GM13977 (cell line): ENCODE data around the gene HNRNPM.
"Not testable (repeated sequence)": the region's sequence is repeated elsewhere in the genome, so short reads cannot be mapped to it uniquely, and the experiment has no call there.

ENCODE experiments used
- DNase-seq: peaks from one replicate; pipeline ENCODE4 v3.0.0; 2012; ENCODE audit warnings: low spot score
- in situ Hi-C: fragments of 300-500 bp; cut with MboI; formaldehyde crosslinking; loops from one replicate; pipeline ENCODE4 v1.12.0; 2022; ENCODE audit warnings: low sequenced_read_pairs, low pct_unique_long_range_greater_than_20kb, mixed read lengths, inconsistent platforms; ENCODE audit not compliant: unreplicated experiment
- TF ChIP-seq, protein P1 (sequence below): IDR thresholded peaks from 2 replicates; pipeline ENCODE4 v1.5.1; 2012; ENCODE audit warnings: mild to moderate bottlenecking, control low read depth; ENCODE audit not compliant: insufficient read depth; ENCODE audit errors: extremely low read depth, missing control alignments

Gene HNRNPM

DNA sequence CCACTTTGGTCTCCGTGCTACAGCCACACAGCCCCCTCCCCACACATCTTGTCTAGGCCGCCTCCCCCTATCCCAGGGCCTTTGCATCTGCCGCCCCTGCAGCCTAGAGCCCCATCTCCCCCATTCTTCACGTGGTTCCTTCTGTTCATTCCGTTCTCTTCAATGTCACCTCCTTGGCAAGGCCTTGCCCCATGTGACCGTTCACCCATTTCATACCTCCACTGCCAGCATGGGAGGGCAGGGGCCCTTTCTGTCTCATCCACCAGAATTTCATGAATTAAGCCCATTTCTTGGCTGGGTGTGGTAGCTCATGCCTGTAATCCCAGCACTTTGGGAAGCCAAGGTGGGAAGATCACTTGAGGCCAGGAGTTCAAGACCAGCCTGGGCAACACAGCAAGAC lies 15.7 kb upstream of the HNRNPM start:
- TF ChIP-seq, protein P1, sequence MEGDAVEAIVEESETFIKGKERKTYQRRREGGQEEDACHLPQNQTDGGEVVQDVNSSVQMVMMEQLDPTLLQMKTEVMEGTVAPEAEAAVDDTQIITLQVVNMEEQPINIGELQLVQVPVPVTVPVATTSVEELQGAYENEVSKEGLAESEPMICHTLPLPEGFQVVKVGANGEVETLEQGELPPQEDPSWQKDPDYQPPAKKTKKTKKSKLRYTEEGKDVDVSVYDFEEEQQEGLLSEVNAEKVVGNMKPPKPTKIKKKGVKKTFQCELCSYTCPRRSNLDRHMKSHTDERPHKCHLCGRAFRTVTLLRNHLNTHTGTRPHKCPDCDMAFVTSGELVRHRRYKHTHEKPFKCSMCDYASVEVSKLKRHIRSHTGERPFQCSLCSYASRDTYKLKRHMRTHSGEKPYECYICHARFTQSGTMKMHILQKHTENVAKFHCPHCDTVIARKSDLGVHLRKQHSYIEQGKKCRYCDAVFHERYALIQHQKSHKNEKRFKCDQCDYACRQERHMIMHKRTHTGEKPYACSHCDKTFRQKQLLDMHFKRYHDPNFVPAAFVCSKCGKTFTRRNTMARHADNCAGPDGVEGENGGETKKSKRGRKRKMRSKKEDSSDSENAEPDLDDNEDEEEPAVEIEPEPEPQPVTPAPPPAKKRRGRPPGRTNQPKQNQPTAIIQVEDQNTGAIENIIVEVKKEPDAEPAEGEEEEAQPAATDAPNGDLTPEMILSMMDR = no peak
- no peak for DNase-seq
- in situ Hi-C loops = no loop called here

DNA sequence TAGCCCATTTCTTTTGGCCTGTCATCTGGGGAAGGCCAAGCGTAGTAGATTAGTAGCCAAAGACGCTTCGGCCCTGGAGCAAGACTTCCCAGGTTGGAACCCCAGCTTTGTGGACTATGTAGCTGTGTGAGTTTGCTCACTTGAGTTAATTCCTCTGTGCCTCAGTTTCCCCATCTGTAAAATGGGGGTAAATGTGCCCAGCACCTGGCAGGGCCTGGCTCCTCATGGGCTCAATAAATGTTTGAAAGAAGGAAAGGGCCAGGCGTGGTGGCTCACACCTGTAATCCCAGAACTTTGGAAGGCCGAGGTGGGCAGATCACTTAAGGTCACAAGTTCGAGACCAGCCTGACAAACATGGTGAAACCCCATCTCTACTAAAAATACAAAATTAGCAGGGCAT lies 14.9 kb upstream of the HNRNPM start:
- no peak for DNase-seq
- TF ChIP-seq, protein P1 = no peak
- in situ Hi-C loops = no loop called here

DNA sequence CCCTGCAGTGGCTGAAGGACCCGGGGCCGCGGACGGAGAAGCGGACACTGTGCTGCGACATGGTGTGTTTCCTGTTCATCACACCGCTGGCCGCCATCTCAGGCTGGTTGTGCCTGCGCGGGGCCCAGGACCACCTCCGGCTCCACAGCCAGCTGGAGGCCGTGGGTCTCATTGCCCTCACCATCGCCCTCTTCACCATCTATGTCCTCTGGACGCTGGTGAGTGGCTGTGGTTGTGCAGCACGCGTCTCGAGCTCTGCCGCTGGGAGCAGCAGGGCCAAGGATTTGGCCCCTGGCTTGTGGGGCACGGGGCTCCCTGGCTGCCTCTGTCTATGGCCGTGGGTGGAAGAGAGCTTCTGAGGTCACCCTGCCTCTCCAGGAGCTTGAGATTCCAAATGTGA lies 14.1 kb upstream of the HNRNPM start:
- TF ChIP-seq, protein P1 = no peak
- DNase-seq = no peak
- in situ Hi-C loops = no loop called here

DNA sequence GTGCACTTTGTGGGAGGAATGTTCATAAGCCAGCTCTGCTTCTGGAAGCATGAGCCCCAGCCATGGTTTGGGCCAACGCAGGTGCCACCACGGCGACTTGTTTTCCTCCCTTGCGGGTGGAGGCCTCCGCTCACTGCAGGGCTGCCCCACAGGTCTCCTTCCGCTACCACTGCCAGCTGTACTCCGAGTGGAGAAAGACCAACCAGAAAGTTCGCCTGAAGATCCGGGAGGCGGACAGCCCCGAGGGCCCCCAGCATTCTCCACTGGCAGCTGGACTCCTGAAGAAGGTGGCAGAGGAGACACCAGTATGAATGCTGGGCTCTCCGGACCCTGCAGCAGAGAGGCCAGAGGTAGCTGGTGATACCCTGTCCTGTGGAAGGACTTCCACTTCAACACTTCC lies 6.5 kb upstream of the HNRNPM start:
- in situ Hi-C loops = no loop called here
- DNase-seq = no peak
- TF ChIP-seq, protein P1 = no peak

DNA sequence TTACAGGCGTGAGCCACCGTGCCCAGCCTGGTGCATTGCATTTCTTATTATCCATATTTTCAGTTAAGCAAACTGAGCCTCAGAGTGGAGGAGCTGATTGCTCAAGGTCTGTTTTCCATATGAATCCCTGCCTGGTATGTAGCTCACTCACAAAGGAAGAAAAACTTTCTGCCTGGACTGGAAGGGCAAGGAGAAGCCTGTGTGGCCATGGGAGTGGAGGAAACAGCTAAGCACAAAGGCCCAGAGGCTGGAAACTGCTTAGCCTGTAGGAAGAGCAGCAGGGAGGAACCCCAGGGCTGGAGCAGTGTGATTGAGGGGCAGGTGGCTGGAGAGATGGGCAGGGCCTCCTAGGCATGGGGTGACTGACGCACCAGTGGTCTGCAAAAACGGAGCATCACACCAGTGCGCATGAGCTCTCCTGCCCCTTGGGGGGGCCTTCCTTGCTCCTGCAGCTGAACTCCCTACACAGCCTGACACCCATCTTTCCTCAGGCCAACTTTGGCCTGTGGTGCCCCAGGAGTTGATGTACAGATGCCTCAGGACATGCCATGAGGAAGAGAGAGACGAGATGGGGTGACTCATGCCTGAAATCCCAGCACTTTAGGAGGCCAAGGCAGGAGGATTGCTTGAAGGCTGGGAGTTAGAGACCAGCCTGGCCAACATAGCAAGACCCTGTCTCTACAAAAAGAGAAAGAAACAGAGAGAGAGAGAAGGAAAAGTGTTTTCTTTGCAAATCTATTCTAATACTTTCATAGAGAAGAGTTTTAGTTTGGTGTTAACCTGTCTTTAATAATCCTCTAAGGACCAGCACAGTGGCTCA lies 2.8 kb upstream of the HNRNPM start:
- DNase-seq = no peak
- in situ Hi-C loops = no loop called here
- TF ChIP-seq, protein P1 = no peak

DNA sequence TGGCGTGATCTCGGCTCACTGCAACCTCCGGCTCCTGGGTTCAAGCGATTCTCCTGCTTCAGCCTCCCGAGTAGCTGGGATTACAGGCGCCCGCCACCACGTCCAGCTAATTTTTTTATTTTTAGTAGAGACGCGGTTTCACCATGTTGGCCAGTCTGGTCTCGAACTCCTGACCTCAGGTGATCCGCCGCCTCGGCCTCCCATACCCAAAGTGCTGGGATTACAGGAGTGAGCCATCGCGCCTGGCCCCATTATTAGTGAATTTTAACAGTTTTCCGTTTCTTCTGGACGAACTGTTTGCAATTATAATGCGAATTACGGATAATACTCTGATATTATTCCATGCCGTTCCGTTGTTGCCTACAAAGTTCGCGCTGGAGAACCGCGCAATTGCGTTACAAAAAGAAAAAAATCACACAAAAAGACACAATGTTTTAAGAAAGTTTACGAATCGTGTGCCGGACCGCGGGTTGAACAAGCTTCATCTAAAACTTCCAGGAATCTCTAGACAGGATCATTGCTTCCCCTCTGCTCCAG lies 567 bp upstream of the HNRNPM start:
- in situ Hi-C loops, DNase-seq: not testable (repeated sequence)

DNA sequence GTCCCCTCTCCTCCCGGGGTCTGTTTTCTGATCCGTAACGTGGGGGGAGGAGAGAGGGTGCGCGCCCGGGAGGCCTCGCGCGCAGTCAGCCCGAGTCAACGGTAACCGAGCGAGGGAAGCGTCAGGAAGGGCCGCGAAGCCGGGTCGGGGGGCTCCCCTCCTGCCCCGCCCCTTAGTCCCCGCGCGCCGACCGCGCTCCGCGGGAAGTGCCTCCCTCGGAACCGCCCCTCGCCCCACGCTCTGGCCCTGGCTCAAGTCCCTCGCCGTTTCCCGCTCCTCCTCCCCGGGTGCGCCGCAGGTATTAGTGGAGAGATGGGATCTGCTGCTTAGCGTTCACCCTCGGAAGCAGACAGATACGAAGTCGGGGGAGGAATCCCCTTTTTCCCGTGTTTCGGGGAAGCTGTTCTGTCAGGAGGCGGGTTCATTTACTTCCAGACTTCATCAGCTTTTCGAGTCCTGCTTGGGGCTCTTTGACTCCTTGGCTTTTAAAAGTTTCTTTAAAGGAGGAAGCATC lies 770 bp downstream of the HNRNPM start:
- DNase-seq = peak; percentile 40
- TF ChIP-seq, protein P1 = no peak

More for the DNA sequence above, 770 bp downstream of the HNRNPM start:
- in situ Hi-C loops = no loop called here
